Measurements from ENCODE around the gene ST6GALNAC6. TPM values are rescaled to one million over a fixed set of nuclear protein-coding genes. Genes with fewer than 3 reads are reported as not detected.

The ST6GALNAC6 gene
- total and polyA plus RNA-seq, 10 of the 15 experiments (the other 5 are each of a cell fraction or from before 2014, with no cell fraction given), result 0.40 to 27.0 (median 16.8) TPM

- TF ChIP-seq BCLAF1 (IDR thresholded peaks at IDR 0.05), result no peak
- no peak for TF ChIP-seq SIX5 (IDR thresholded peaks at IDR 0.05; ENCODE audit: low read depth, low read length, severe bottlenecking)
- TF ChIP-seq HSF1 (IDR thresholded peaks at IDR 0.05; ENCODE audit: low read depth, low read length), result no peak
- TF ChIP-seq NKRF (conservative IDR thresholded peaks at IDR 0.05), result peak; percentile 30; the same call in 1 of the 2 replicates
- peak; percentile 56; the same call in 1 of the 2 replicates for TF ChIP-seq POLR2AphosphoS2 (IDR thresholded peaks at IDR 0.05; ENCODE audit: low read depth, low read length)
- 0 out of 2 replicates have a peak, but pooled peaks have one; percentile 42 for TF ChIP-seq DPF2 (IDR thresholded peaks at IDR 0.05)
- TF ChIP-seq EED (IDR thresholded peaks at IDR 0.05; ENCODE audit: low read depth), result 0 out of 2 replicates have a peak, but pooled peaks have one; percentile 14
- TF ChIP-seq TAF1 (IDR thresholded peaks at IDR 0.05; ENCODE audit: borderline replicate concordance, low read depth, low read length), result 0 out of 2 replicates have a peak, but pooled peaks have one; percentile 42
- TF ChIP-seq ZBTB11 (CRISPR knock-in tag; IDR thresholded peaks at IDR 0.05), result no peak
- no peak for TF ChIP-seq MLLT1 (IDR thresholded peaks at IDR 0.05)
- TF ChIP-seq TBL1XR1 (IDR thresholded peaks at IDR 0.05; ENCODE audit: low read depth, low read length), result no peak
- TF ChIP-seq SRF (IDR thresholded peaks at IDR 0.05; ENCODE audit: low read depth in 2 of 2, low read length in 2 of 2), result 0 out of 4 replicates have a peak, but pooled peaks of 1 of the 2 experiments have one; percentile 36
- peak; percentile 73; the same call in 1 of the 2 replicates for TF ChIP-seq SMARCA5 (IDR thresholded peaks at IDR 0.05)
- TF ChIP-seq GABPA (IDR thresholded peaks at IDR 0.05; ENCODE audit: low read depth), result 0 out of 2 replicates have a peak, but pooled peaks have one; percentile 58
- TF ChIP-seq ATF3 (IDR thresholded peaks at IDR 0.05; ENCODE audit: borderline replicate concordance, extremely low read depth, low read depth, low read length), result no peak
- TF ChIP-seq NFXL1 (IDR thresholded peaks at IDR 0.05; ENCODE audit: borderline replicate concordance), result no peak
Observed at GRCh38 chr9:127899128-127899943, at the start of gene ST6GALNAC6 (continued).

All from GM12878 (cell line).